GM23338 (cell line): ENCODE results near the gene EXOC4.

Source experiments
- CREB1 ChIP-seq: fragments of 250-450 bp; sonication (Bioruptor Pico); IDR thresholded peaks from 2 replicates; pipeline ENCODE4 v1.5.0; 2020; ENCODE audit warnings: low read depth, mild to moderate bottlenecking, moderate library complexity
- CTCF ChIP-seq, 2 experiments: fragments of 200-600 bp in 1 of 2; sonication (generic) in 1 of 2; conservative IDR thresholded peaks; 2 replicates each; pipeline versions ENCODE4 v1.5.1 to v1.6.1; 2016 to 2017; ENCODE audit warnings: antibody characterized with exemption in 2 of 2, low read depth in 2 of 2, mild to moderate bottlenecking in 2 of 2, moderate library complexity in 1 of 2
- ETS1 ChIP-seq: IDR thresholded peaks from 2 replicates; pipeline ENCODE4 v1.6.1; 2016; ENCODE audit warnings: antibody characterized with exemption
- EZH2 ChIP-seq: fragments of 200-600 bp; sonication (generic); IDR thresholded peaks from one replicate; pipeline ENCODE4 v1.8.0; 2017; ENCODE audit warnings: antibody characterized with exemption, mild to moderate bottlenecking, low read depth; ENCODE audit not compliant: unreplicated experiment
- EZH2phosphoT487 ChIP-seq: fragments of 200-600 bp; sonication (generic); IDR thresholded peaks from one replicate; pipeline ENCODE4 v1.8.1; 2018; ENCODE audit warnings: antibody characterized with exemption; ENCODE audit not compliant: unreplicated experiment
- JUNB ChIP-seq: IDR thresholded peaks from one replicate; pipeline ENCODE4 v1.6.1; 2016; ENCODE audit warnings: antibody characterized with exemption; ENCODE audit not compliant: unreplicated experiment
- NANOG ChIP-seq: IDR thresholded peaks from 2 replicates; pipeline ENCODE4 v1.6.1; 2016; ENCODE audit warnings: antibody characterized with exemption, borderline replicate concordance
- POLR2AphosphoS5 ChIP-seq: IDR thresholded peaks from 2 replicates; pipeline ENCODE4 v1.6.1; 2016; ENCODE audit warnings: antibody characterized with exemption, low read depth
- REST ChIP-seq: IDR thresholded peaks from one replicate; pipeline ENCODE4 v1.6.1; 2018; ENCODE audit warnings: antibody characterized with exemption; ENCODE audit not compliant: unreplicated experiment
- STAT1 ChIP-seq: IDR thresholded peaks from one replicate; pipeline ENCODE4 v1.6.1; 2016; ENCODE audit warnings: antibody characterized with exemption; ENCODE audit not compliant: unreplicated experiment
- ZNF114 ChIP-seq: fragments of 250-450 bp; sonication (Bioruptor Pico); IDR thresholded peaks from 2 replicates; pipeline ENCODE4 v1.5.0; 2020; ENCODE audit warnings: mild to moderate bottlenecking, moderate library complexity
- ZNF462 ChIP-seq: fragments of 250-450 bp; sonication (Bioruptor Pico); IDR thresholded peaks from 2 replicates; pipeline ENCODE4 v1.5.0; 2020; ENCODE audit warnings: mild to moderate bottlenecking, moderate library complexity

GRCh38 chr7:133568544-133568943, 315.7 kb downstream of the EXOC4 start:
- TF ChIP-seq EZH2 (no peak), CTCF (conservative IDR thresholded peaks at IDR 0.05; ENCODE audit: low read depth in 2 of 2) (no peak), REST (no peak), CREB1 (CRISPR knock-in tag) (no peak), POLR2AphosphoS5 (no peak), EZH2phosphoT487 (no peak), JUNB (no peak), ETS1 (no peak), ZNF462 (no peak), ZNF114 (CRISPR knock-in tag) (no peak), STAT1 (no peak), NANOG (no peak)
